Endothelial cell of umbilical vein (primary cell): ENCODE measurements around the gene DMAC2L. TPM values are rescaled to one million over a fixed set of nuclear protein-coding genes. Genes with fewer than 3 reads are reported as not detected.

ENCODE experiments used
- BruUV-seq: library from RNA; stranded (reverse); fragments of 400-500 nt; replicated peaks from 2 replicates; lab custom pipeline; 2021; lab: Mats Ljungman, UMichigan
- CTCF ChIA-PET: fragments of 300-600, 350-600 bp; sonication (Branson Sonifier 250); formaldehyde crosslinking; loops from one replicate; lab custom pipeline; 2021; ENCODE audit warnings: antibody characterized with exemption, inconsistent platforms; lab: Charles Lee
- POLR2A ChIA-PET: fragments of 300-600, 350-600 bp; sonication (Branson Sonifier 250); formaldehyde crosslinking; loops from one replicate; lab custom pipeline; 2021; ENCODE audit warnings: antibody characterized with exemption, inconsistent platforms; lab: Charles Lee
- DNase-seq: peaks from one replicate; pipeline ENCODE4 v3.0.0-alpha.2; 2011; ENCODE audit warnings: low read depth, low spot score
- FAIRE-seq: peaks from 2 replicates; lab custom pipeline; 2011; peaks lifted over from hg19 to GRCh38; lab: Jason Lieb, UNC
- H2AFZ ChIP-seq: 2 replicates; pipeline ENCODE4 v1.6.0; 2012; ENCODE audit warnings: low read depth, low read length, control low read depth, inconsistent platforms
- H3K27ac ChIP-seq: 2 replicates; pipeline ENCODE4 v1.5.1; 2011; ENCODE audit warnings: low read depth, mild to moderate bottlenecking, control low read depth, low read length, moderate library complexity; ENCODE audit not compliant: insufficient read depth
- H3K27me3 ChIP-seq, 2 experiments: 2 replicates each; pipeline versions ENCODE4 v1.6.0 to v1.6.1; 2011; ENCODE audit warnings: low read length in 2 of 2, mixed read lengths in 1 of 2; ENCODE audit not compliant: control insufficient read depth in 2 of 2, insufficient read depth in 2 of 2
- H3K36me3 ChIP-seq, 2 experiments: 2 replicates in 1 of 2; 3 replicates in 1 of 2; pipeline ENCODE4 v1.5.1; 2011; ENCODE audit warnings: low read length in 2 of 2, mild to moderate bottlenecking in 1 of 2, moderate library complexity in 1 of 2; ENCODE audit not compliant: control insufficient read depth in 2 of 2, insufficient read depth in 2 of 2; ENCODE audit errors: extremely low read depth in 1 of 2
- H3K4me1 ChIP-seq: 3 replicates; pipeline ENCODE4 v1.5.1; 2011; ENCODE audit warnings: mild to moderate bottlenecking, low read length; ENCODE audit not compliant: control insufficient read depth, insufficient read depth; ENCODE audit errors: extremely low read depth
- H3K4me2 ChIP-seq: 2 replicates; pipeline ENCODE4 v1.6.1; 2011; ENCODE audit warnings: low read length, control low read depth, mixed read lengths; ENCODE audit not compliant: insufficient read depth
- H3K4me3 ChIP-seq, 3 experiments: fragments of 200-600 bp in 1 of 3; sonication (generic), shearing (Covaris generic) in 1 of 3; replicated peaks in 1 of 3; 2 replicates each; pipeline ENCODE4 v1.5.1; 2011 to 2016; ENCODE audit warnings: control low read depth in 3 of 3, low read length in 3 of 3, mild to moderate bottlenecking in 2 of 3, inconsistent platforms in 1 of 3, low read depth in 1 of 3, moderate library complexity in 1 of 3; ENCODE audit not compliant: insufficient read depth in 1 of 3
- H3K79me2 ChIP-seq: 2 replicates; pipeline ENCODE4 v1.6.0; 2012; ENCODE audit warnings: low read length, inconsistent platforms; ENCODE audit not compliant: control insufficient read depth, insufficient read depth
- H3K9ac ChIP-seq: replicated peaks from 2 replicates; pipeline ENCODE3; 2011; ENCODE audit warnings: low read length, control low read depth; ENCODE audit not compliant: insufficient read depth; ENCODE audit errors: extremely low read depth
- H3K9me1 ChIP-seq: replicated peaks from 3 replicates; pipeline ENCODE4 v1.6.0; 2011; ENCODE audit warnings: mild to moderate bottlenecking, low read length; ENCODE audit not compliant: control insufficient read depth, insufficient read depth; ENCODE audit errors: extremely low read depth
- H3K9me3 ChIP-seq: replicated peaks from 2 replicates; pipeline ENCODE4 v1.5.1; 2012; ENCODE audit warnings: low read length, inconsistent platforms; ENCODE audit not compliant: control insufficient read depth, insufficient read depth
- H4K20me1 ChIP-seq: replicated peaks from 2 replicates; pipeline ENCODE3; 2011; ENCODE audit warnings: mild to moderate bottlenecking, low read length; ENCODE audit not compliant: control insufficient read depth, insufficient read depth; ENCODE audit errors: extremely low read depth
- CTCF ChIP-seq, 2 donors: IDR thresholded peaks; 1 replicate in 1 of 2; 2 replicates in 1 of 2; pipeline ENCODE4 v1.5.1; 2011; ENCODE audit warnings: low read length in 2 of 2, mild to moderate bottlenecking in 2 of 2, moderate library complexity in 2 of 2, control low read depth in 1 of 2, inconsistent platforms in 1 of 2, low read depth in 1 of 2; ENCODE audit not compliant: insufficient read depth in 1 of 2; ENCODE audit errors: extremely low read depth in 1 of 2
- EZH2 ChIP-seq: IDR thresholded peaks from 2 replicates; pipeline ENCODE4 v1.6.1; 2012; ENCODE audit warnings: borderline replicate concordance, low read depth, mild to moderate bottlenecking, moderate library complexity, low read length, inconsistent platforms; ENCODE audit not compliant: severe bottlenecking
- FOS ChIP-seq: IDR thresholded peaks from 2 replicates; pipeline ENCODE4 v1.6.1; 2011; ENCODE audit warnings: mild to moderate bottlenecking, low read length, moderate library complexity, borderline replicate concordance; ENCODE audit not compliant: insufficient read depth
- GATA2 ChIP-seq: IDR thresholded peaks from 2 replicates; pipeline ENCODE4 v1.7.0; 2011; ENCODE audit warnings: low read depth, mild to moderate bottlenecking, moderate library complexity, mixed read lengths, low read length; ENCODE audit not compliant: insufficient read length, insufficient read depth
- JUN ChIP-seq: IDR thresholded peaks from 2 replicates; pipeline ENCODE4 v1.6.1; 2011; ENCODE audit warnings: borderline replicate concordance, low read depth; ENCODE audit not compliant: insufficient read length, insufficient read depth
- MAX ChIP-seq: IDR thresholded peaks from 2 replicates; pipeline ENCODE4 v1.6.1; 2011; ENCODE audit not compliant: insufficient read depth, insufficient read length
- MYC ChIP-seq: IDR thresholded peaks from one replicate; pipeline ENCODE4 v1.6.1; 2011; ENCODE audit warnings: mild to moderate bottlenecking, low read depth, low read length
- dilution Hi-C: fragments of 300-500 bp; cut with MboI; formaldehyde crosslinking; loops from one replicate; pipeline ENCODE4 v1.15.0; 2019; ENCODE audit warnings: low sequenced_read_pairs; ENCODE audit not compliant: extremely low pct_ligation_motif_present
- intact Hi-C: fragments of 100-400 bp; cut with micrococcal nuclease; formaldehyde crosslinking; loops from one replicate; pipeline ENCODE4 v1.10.0; 2022
- polyA plus RNA-seq, 4 experiments: library from polyadenylated mRNA; depleted of rRNA in 3 of 4; stranded (reverse) in 3 of 4; unstranded in 1 of 4; fragments of >200 nt; gene quantifications; 2 replicates each; pipeline versions ENCODE4 v1.2.1 to v1.2.3, GENCODE V29; 2011 to 2012; ENCODE audit warnings: missing spikeins in 1 of 4
- total RNA-seq: library from RNA; stranded (reverse); gene quantifications from 2 replicates; pipeline ENCODE4 v1.2.3, GENCODE V29; 2021

The DMAC2L gene
- total and polyA plus RNA-seq, 2 donors (not counting 3 experiments of a cell fraction or from before 2014, with no cell fraction given) = 13.9 to 19.2 TPM

- Histone ChIP-seq H3K4me2 (no peak overlapping the region), H3K4me1 (peaks cover 11% of the 10 kb centered on the region), H3K9me1 (no peaks in the 10 kb centered on the region), H2AFZ (no peak overlapping the region), H3K4me3 (no peak overlapping the region), H3K79me2 (peaks cover 9% of the 10 kb centered on the region), H3K36me3 (no peaks in the 10 kb centered on the region), H4K20me1 (no peaks in the 10 kb centered on the region), H3K27ac (no peak overlapping the region), H3K9ac (no peak overlapping the region), H3K9me3 (no peaks in the 10 kb centered on the region), H3K27me3 (no peaks in the 10 kb centered on the region)
- DNase-seq = peak; percentile 45
- intact Hi-C loops = loop anchor here (10.0 kb wide), 1 partner anchor 517 kb away; the partner anchor contains the start of gene NIN
- ChIA-PET POLR2A (interaction anchor here (0.6 kb wide), 1 partner anchor 43 kb away, joined by 3 read pairs; no protein-coding TSS in a partner anchor), CTCF (interaction anchor here (0.6 to 4.1 kb wide), 43 partner anchors 9 to 542 kb away, joined by 3 to 33 read pairs (median 4); partner anchors contain the start of genes CDKL1, MAP4K5 and VCPKMT)
- dilution Hi-C loops = no loop called here
- peak; percentile 29 to 41 for TF ChIP-seq CTCF (IDR thresholded peaks at IDR 0.05; ENCODE audit: extremely low read depth in 1 of 2, insufficient read depth in 1 of 2, low read depth in 1 of 2, low read length in 2 of 2)
- no peak for TF ChIP-seq MAX
- BruUV-seq = no TSS peak
- no peak for FAIRE-seq
Measured at GRCh38 chr14:50318031-50318626, 6.0 kb downstream of the DMAC2L start.

GRCh38 chr14:50319293-50319692 is 7.2 kb downstream of the DMAC2L start:
- H3K4me2 ChIP-seq = no peak overlapping the region
- CTCF ChIA-PET = interaction anchor here (0.6 to 4.1 kb wide), 4 partner anchors 78 to 209 kb away, joined by 3 to 33 read pairs (median 4); partner anchors contain the start of gene CDKL1
- no peak overlapping the region for H2AFZ ChIP-seq
- FAIRE-seq = no peak
- TF ChIP-seq EZH2 (no peak), FOS (no peak), MAX (no peak), MYC (no peak), CTCF (IDR thresholded peaks at IDR 0.05; ENCODE audit: extremely low read depth in 1 of 2, insufficient read depth in 1 of 2, low read depth in 1 of 2, low read length in 2 of 2) (no peak), GATA2 (no peak), JUN (no peak)
- H4K20me1 ChIP-seq = no peaks in the 10 kb centered on the region
- H3K4me3 ChIP-seq = no peak overlapping the region
- no peaks in the 10 kb centered on the region for H3K27me3 ChIP-seq
- intact Hi-C loops = loop anchor here (10.0 kb wide), 1 partner anchor 516 kb away; the partner anchor contains the start of gene NIN
- no TSS peak for BruUV-seq
- H3K9me3 ChIP-seq = no peaks in the 10 kb centered on the region
- H3K79me2 ChIP-seq = peaks cover 7% of the 10 kb centered on the region
- POLR2A ChIA-PET = no interaction called here
- H3K4me1 ChIP-seq = peaks cover 8% of the 10 kb centered on the region
- H3K9me1 ChIP-seq = no peaks in the 10 kb centered on the region
- no peak overlapping the region for H3K9ac ChIP-seq
- peaks cover 0 to 3% of the 10 kb centered on the region in 2 experiments for H3K36me3 ChIP-seq
- no peak for DNase-seq
- dilution Hi-C loops = no loop called here
- no peak overlapping the region for H3K27ac ChIP-seq
